ENCODE measurements around the gene CAMK2B. TPM values are rescaled to one million over a fixed set of nuclear protein-coding genes. Genes with fewer than 3 reads are reported as not detected.

The CAMK2B gene
- total RNA-seq, 1 experiment from 2014 or later = 0.34 TPM

DNA sequence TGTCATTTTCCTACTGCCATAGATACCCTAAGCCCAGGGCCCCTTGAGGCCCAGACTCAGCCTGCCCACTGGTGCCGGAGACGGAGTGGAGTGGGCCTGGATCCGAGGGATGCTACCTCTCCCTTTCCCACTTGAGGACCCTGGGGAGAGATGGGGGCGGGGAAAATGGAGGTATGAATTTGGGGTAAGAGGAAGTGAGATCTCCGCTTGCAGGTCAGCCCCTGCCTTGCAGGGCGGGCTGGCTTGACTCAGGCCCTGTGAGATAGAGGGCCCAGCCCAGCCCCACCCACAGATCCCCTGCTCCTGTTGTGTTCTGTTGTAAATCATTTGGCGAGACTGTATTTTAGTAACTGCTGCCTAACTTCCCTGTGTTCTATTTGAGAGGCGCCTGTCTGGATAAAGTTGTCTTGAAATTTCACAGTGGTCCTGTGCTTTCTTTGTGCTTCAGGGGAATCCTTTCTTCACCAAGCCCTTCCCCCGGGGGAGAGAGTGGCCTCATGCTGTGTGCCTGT lies 111.5 kb downstream of the CAMK2B start:
- no peak for TF ChIP-seq SIN3A (IDR thresholded peaks at IDR 0.05; ENCODE audit: low read depth)
- TF ChIP-seq, protein P1, sequence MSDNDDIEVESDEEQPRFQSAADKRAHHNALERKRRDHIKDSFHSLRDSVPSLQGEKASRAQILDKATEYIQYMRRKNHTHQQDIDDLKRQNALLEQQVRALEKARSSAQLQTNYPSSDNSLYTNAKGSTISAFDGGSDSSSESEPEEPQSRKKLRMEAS (IDR thresholded peaks at IDR 0.05) = no peak
- Histone ChIP-seq H3K4me2 (ENCODE audit: low read length) (no peak overlapping the region), H3K27ac (ENCODE audit: low read depth, low read length) (0 out of 2 replicates have a peak overlapping the region, but pooled peaks have one; percentile 22), H3K27me3 (ENCODE audit: insufficient read depth, low read length) (no peaks in the 10 kb centered on the region), H3K9ac (ENCODE audit: low read length) (no peak overlapping the region), H2AFZ (ENCODE audit: low read depth, low read length, poor library complexity, severe bottlenecking) (no peak overlapping the region), H4K20me1 (ENCODE audit: insufficient read depth) (no peaks in the 10 kb centered on the region), H3K79me2 (ENCODE audit: insufficient read depth, low read length) (no peaks in the 10 kb centered on the region; the same call in 1 of the 2 replicates), H3K36me3 (ENCODE audit: control insufficient read depth in 1 of 2, insufficient read depth in 2 of 2, low read length in 2 of 2) (peaks cover 25 to 27% of the 10 kb centered on the region in 2 experiments), H3K9me2 (ENCODE audit: insufficient read depth) (no peaks in the 10 kb centered on the region), H3K4me1 (ENCODE audit: control insufficient read depth in 1 of 2, insufficient read depth in 2 of 2, low read length in 2 of 2) (no peaks in the 10 kb centered on the region), H3K4me3 (replicated peaks in 1 of 2; ENCODE audit: low read depth in 1 of 2, low read length in 2 of 2) (no peak overlapping the region), H3K9me3 (ENCODE audit: control insufficient read depth in 1 of 2, insufficient read depth in 1 of 2, low read depth in 1 of 2, low read length in 2 of 2) (no peaks in the 10 kb centered on the region)
- POLR2A ChIA-PET = no interaction called here
- CTCF ChIA-PET = interaction anchor here (0.6 to 1.5 kb wide), 6 partner anchors 9 to 731 kb away, joined by 3 to 9 read pairs (median 4); partner anchors contain the start of gene YKT6
- intact Hi-C loops (cut with micrococcal nuclease) = loop anchor here (1.0 kb wide), 1 partner anchor 263 kb away; no protein-coding TSS in a partner anchor
- ATAC-seq (peak; percentile 13; the same call in 1 of the 2 replicates), DNase-seq (ENCODE audit: low read depth, low spot score) (no peak)
- RAD21 ChIA-PET (ENCODE audit: low non-redundant PET in 1 of 2, low total read pairs in 2 of 2, uncharacterized antibody in 2 of 2, unreplicated experiment in 2 of 2) = no interaction called here
- no TSS peak for BruUV-seq (replicated peaks)

DNA sequence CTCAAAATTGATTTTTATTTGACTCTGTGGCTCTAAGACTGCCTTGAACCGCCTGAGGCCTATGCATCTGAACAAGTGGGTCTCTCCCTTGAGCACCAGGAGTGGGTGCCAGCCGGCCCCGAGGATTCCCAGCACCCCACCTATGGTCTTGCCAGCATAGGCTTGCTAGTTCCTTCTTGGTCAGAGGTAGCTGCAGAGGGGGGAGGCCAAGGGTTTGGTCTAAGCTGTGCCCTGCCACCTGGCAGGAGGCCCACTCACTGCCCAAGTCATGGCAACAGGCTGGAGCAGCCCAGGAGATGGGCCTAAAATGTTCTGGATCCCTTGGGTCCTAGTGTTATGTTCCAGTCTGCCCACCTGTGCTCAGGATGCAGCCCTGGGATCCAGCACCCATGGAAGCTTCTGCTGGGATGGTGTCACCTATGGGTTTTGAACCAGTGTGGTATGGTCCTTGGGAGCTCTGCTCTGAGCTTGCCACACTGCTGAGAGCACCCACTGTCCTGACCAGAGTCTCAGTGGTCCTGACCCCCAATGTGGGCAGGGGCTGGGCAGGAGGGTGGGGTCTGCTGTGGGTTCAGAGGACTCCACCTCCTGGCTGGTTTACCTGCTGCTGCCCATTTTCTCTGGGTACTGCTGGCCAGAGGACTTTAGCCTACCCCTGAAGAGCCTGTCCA lies 112.1 kb downstream of the CAMK2B start:
- no peaks in the 10 kb centered on the region for H4K20me1 ChIP-seq (ENCODE audit: insufficient read depth)
- H3K79me2 ChIP-seq (ENCODE audit: insufficient read depth, low read length) = no peaks in the 10 kb centered on the region; the same call in 1 of the 2 replicates
- H3K4me1 ChIP-seq (ENCODE audit: control insufficient read depth in 1 of 2, insufficient read depth in 2 of 2, low read length in 2 of 2) = no peaks in the 10 kb centered on the region
- no peak overlapping the region for H3K4me2 ChIP-seq (ENCODE audit: low read length)
- H3K4me3 ChIP-seq (replicated peaks in 1 of 2; ENCODE audit: low read depth in 1 of 2, low read length in 2 of 2) = no peak overlapping the region
- intact Hi-C loops (cut with micrococcal nuclease) = no loop called here
- no peaks in the 10 kb centered on the region for H3K27me3 ChIP-seq (ENCODE audit: insufficient read depth, low read length)
- RAD21 ChIA-PET (ENCODE audit: low non-redundant PET in 1 of 2, low total read pairs in 2 of 2, uncharacterized antibody in 2 of 2, unreplicated experiment in 2 of 2) = no interaction called here
- peaks cover 30 to 33% of the 10 kb centered on the region in 2 experiments for H3K36me3 ChIP-seq (ENCODE audit: control insufficient read depth in 1 of 2, insufficient read depth in 2 of 2, low read length in 2 of 2)
- no peak overlapping the region for H3K9ac ChIP-seq (ENCODE audit: low read length)
- no peak overlapping the region for H2AFZ ChIP-seq (ENCODE audit: low read depth, low read length, poor library complexity, severe bottlenecking)
- no peak overlapping the region for H3K27ac ChIP-seq (ENCODE audit: low read depth, low read length)
- no peaks in the 10 kb centered on the region for H3K9me3 ChIP-seq (ENCODE audit: control insufficient read depth in 1 of 2, insufficient read depth in 1 of 2, low read depth in 1 of 2, low read length in 2 of 2)
- no peak for DNase-seq (ENCODE audit: low read depth, low spot score)
- no peaks in the 10 kb centered on the region for H3K9me2 ChIP-seq (ENCODE audit: insufficient read depth)
- BruUV-seq (replicated peaks) = no TSS peak
- TF ChIP-seq, protein P2, sequence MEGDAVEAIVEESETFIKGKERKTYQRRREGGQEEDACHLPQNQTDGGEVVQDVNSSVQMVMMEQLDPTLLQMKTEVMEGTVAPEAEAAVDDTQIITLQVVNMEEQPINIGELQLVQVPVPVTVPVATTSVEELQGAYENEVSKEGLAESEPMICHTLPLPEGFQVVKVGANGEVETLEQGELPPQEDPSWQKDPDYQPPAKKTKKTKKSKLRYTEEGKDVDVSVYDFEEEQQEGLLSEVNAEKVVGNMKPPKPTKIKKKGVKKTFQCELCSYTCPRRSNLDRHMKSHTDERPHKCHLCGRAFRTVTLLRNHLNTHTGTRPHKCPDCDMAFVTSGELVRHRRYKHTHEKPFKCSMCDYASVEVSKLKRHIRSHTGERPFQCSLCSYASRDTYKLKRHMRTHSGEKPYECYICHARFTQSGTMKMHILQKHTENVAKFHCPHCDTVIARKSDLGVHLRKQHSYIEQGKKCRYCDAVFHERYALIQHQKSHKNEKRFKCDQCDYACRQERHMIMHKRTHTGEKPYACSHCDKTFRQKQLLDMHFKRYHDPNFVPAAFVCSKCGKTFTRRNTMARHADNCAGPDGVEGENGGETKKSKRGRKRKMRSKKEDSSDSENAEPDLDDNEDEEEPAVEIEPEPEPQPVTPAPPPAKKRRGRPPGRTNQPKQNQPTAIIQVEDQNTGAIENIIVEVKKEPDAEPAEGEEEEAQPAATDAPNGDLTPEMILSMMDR (IDR thresholded peaks at IDR 0.05 in 2 of 3, conservative IDR thresholded peaks at IDR 0.05 in 1 of 3; ENCODE audit: borderline replicate concordance in 1 of 3, insufficient read depth in 1 of 3, low read depth in 2 of 3, low read length in 2 of 3) = no peak
- POLR2A ChIA-PET = no interaction called here
- CTCF ChIA-PET = no interaction called here
- ATAC-seq = no peak
